PFSK-1 (cell line): Measurements from ENCODE around the gene PDE3B.

Experiments used
- FOXP2 ChIP-seq: optimal IDR thresholded peaks from 2 replicates; pipeline ENCODE3; 2011; ENCODE audit warnings: borderline replicate concordance, control low read depth, inconsistent platforms; ENCODE audit not compliant: insufficient read depth; ENCODE audit errors: extremely low read length, extremely low read depth
- POLR2AphosphoS5 ChIP-seq: IDR thresholded peaks from 2 replicates; pipeline ENCODE4 v1.6.1; 2012; ENCODE audit warnings: low read depth, mild to moderate bottlenecking, control low read depth, low read length, moderate library complexity
- REST ChIP-seq, 2 experiments: IDR thresholded peaks; 2 replicates each; pipeline versions ENCODE4 v1.6.1 to v1.8.0; 2011 to 2012; ENCODE audit warnings: low read depth in 2 of 2, low read length in 2 of 2, control low read depth in 1 of 2, inconsistent platforms in 1 of 2, mild to moderate bottlenecking in 1 of 2, moderate library complexity in 1 of 2; ENCODE audit not compliant: insufficient read depth in 1 of 2
- SIN3A ChIP-seq: IDR thresholded peaks from 2 replicates; pipeline ENCODE4 v1.6.1; 2012; ENCODE audit warnings: mild to moderate bottlenecking, low read length, moderate library complexity, borderline replicate concordance; ENCODE audit not compliant: insufficient read depth
- TAF1 ChIP-seq: IDR thresholded peaks from 2 replicates; pipeline ENCODE4 v1.6.1; 2012; ENCODE audit warnings: low read length, control low read depth, borderline replicate concordance; ENCODE audit not compliant: insufficient read depth

GRCh38 chr11:14789879-14790484 lies 146.4 kb downstream of the PDE3B start:
- TF ChIP-seq POLR2AphosphoS5 (no peak), TAF1 (no peak), REST (IDR thresholded peaks at IDR 0.05; ENCODE audit: insufficient read depth in 1 of 2, low read depth in 2 of 2, low read length in 2 of 2) (no peak), FOXP2 (no peak), SIN3A (no peak)
